Erythroblast (primary cell): ENCODE measurements around the gene GALNT7.

Experiments
- DNase-seq, 2 experiments: peaks; one replicate each; lab custom pipeline; 2025; lab: John Stamatoyannopoulos, UW
- GATA1 ChIP-seq: IDR thresholded peaks from 2 replicates; pipeline ENCODE4 v1.6.1; 2011; ENCODE audit warnings: low read depth, mild to moderate bottlenecking, control low read depth, low read length, moderate library complexity
- POLR2A ChIP-seq: IDR thresholded peaks from 2 replicates; pipeline ENCODE4 v1.6.1; 2011; ENCODE audit warnings: mild to moderate bottlenecking, low read length

GALNT7 gene

GRCh38 chr4:173151496-173151895 is 17.1 kb upstream of the GALNT7 start:
- no peak for DNase-seq

GRCh38 chr4:173152104-173152503 is 16.5 kb upstream of the GALNT7 start:
- TF ChIP-seq POLR2A: no peak
- TF ChIP-seq GATA1: no peak
- DNase-seq: no peak

More at GRCh38 chr4:173151496-173151895, 17.1 kb upstream of the GALNT7 start:
- TF ChIP-seq GATA1: no peak
- no peak for TF ChIP-seq POLR2A

- TF ChIP-seq POLR2A (no peak), GATA1 (no peak)
- no peak for DNase-seq
These were observed 15.2 kb upstream of the GALNT7 start for GRCh38 chr4:173153445-173153844.

GRCh38 chr4:173159791-173160190 is 8.8 kb upstream of the GALNT7 start:
- TF ChIP-seq POLR2A (no peak), GATA1 (no peak)
- DNase-seq: no peak

- DNase-seq: peak in 1 of 2 experiments; percentile 67
- no peak for TF ChIP-seq POLR2A
- no peak for TF ChIP-seq GATA1
These were observed 7.7 kb upstream of the GALNT7 start for GRCh38 chr4:173160871-173161270.

GRCh38 chr4:173161311-173161710 is 7.3 kb upstream of the GALNT7 start:
- DNase-seq: peak; percentile 18 to 64
- no peak for TF ChIP-seq GATA1
- TF ChIP-seq POLR2A: no peak

GRCh38 chr4:173165706-173166105 is 2.9 kb upstream of the GALNT7 start:
- DNase-seq: no peak
- TF ChIP-seq POLR2A: no peak
- no peak for TF ChIP-seq GATA1

- TF ChIP-seq GATA1 (no peak), POLR2A (no peak)
- no peak for DNase-seq
These were observed 2.1 kb upstream of the GALNT7 start for GRCh38 chr4:173166491-173166890.

GRCh38 chr4:173167758-173168395 is 734 bp upstream of the GALNT7 start:
- no peak for TF ChIP-seq GATA1
- DNase-seq: peak; percentile 39 to 43

- DNase-seq: no peak
- TF ChIP-seq GATA1 (no peak), POLR2A (no peak)
These were observed 492 bp downstream of the GALNT7 start for GRCh38 chr4:173169178-173169427.

GRCh38 chr4:173169428-173170181 is 994 bp downstream of the GALNT7 start:
- TF ChIP-seq GATA1 (no peak), POLR2A (peak; percentile 26)
- peak; percentile 72 to 76 for DNase-seq

GRCh38 chr4:173170182-173170778 is 1.7 kb downstream of the GALNT7 start:
- TF ChIP-seq GATA1 (no peak), POLR2A (peak; percentile 19)
- DNase-seq: no peak

- DNase-seq: peak; percentile 26 to 29
- TF ChIP-seq GATA1 (no peak), POLR2A (no peak)
These were observed 2.5 kb downstream of the GALNT7 start for GRCh38 chr4:173171098-173171497.

GRCh38 chr4:173171987-173172386 is 3.4 kb downstream of the GALNT7 start:
- DNase-seq: no peak
- TF ChIP-seq GATA1 (no peak), POLR2A (no peak)

GRCh38 chr4:173174184-173174583 is 5.6 kb downstream of the GALNT7 start:
- no peak for DNase-seq
- TF ChIP-seq GATA1: no peak
